ENCODE data around the gene INS. TPM values are rescaled to one million over a fixed set of nuclear protein-coding genes. Genes with fewer than 3 reads are reported as not detected.

INS gene
- total and polyA plus RNA-seq, 2 of the 4 experiments (the other 2 are of a cell fraction): not detected

GRCh38 chr11:2176389-2176900 is 15.4 kb upstream of the INS start:
- POLR2A ChIA-PET (ENCODE audit: unreplicated experiment): no interaction called here
- H2BK20ac ChIP-seq (ENCODE audit: low read depth, low read length): no peak overlapping the region
- TF ChIP-seq CEBPB (IDR thresholded peaks at IDR 0.05; ENCODE audit: low read depth, low read length): no peak
- TF ChIP-seq ELK1 (IDR thresholded peaks at IDR 0.05; ENCODE audit: borderline replicate concordance, low read depth, low read length): no peak
- no peak for TF ChIP-seq MAZ (IDR thresholded peaks at IDR 0.05; ENCODE audit: borderline replicate concordance, low read depth, low read length)
- no peak for TF ChIP-seq CHD1 (IDR thresholded peaks at IDR 0.05; ENCODE audit: low read depth, low read length)
- no peak overlapping the region for H4K5ac ChIP-seq (ENCODE audit: low read depth, low read length)
- no peak overlapping the region for H3K18ac ChIP-seq (ENCODE audit: low read depth, low read length)
- no peak overlapping the region for H3K4me2 ChIP-seq (ENCODE audit: low read depth, low read length)
- in situ Hi-C loops (cut with MboI; ENCODE audit: low sequenced_read_pairs) (loop anchor here (25.0 kb wide), 1 partner anchor 711 kb away; the partner anchor contains the start of gene CDKN1C), intact Hi-C loops (cut with micrococcal nuclease) (no loop called here), dilution Hi-C loops (cut with HindIII; ENCODE audit: low sequenced_read_pairs, unreplicated experiment) (no loop called here)
- H2AK9ac ChIP-seq (replicated peaks; ENCODE audit: low read depth, low read length, poor library complexity): no peak overlapping the region
- no peak overlapping the region for H3K9ac ChIP-seq (ENCODE audit: low read depth, low read length)
- H2BK120ac ChIP-seq (ENCODE audit: low read depth, low read length): no peak overlapping the region
- H3K9me1 ChIP-seq (ENCODE audit: insufficient read depth, low read length): peaks cover 6% of the 10 kb centered on the region
- H3K9me3 ChIP-seq (ENCODE audit: control insufficient read depth, insufficient read depth, low read length): no peaks in the 10 kb centered on the region
- H2BK15ac ChIP-seq (ENCODE audit: low read depth, low read length): no peak overlapping the region
- no peak overlapping the region for H4K8ac ChIP-seq (ENCODE audit: low read depth in 2 of 2, low read length in 2 of 2)
- 87% methylated on average over 4 of the region's 14 CpGs; no CpG with 5 or more reads in 1 of the 2 experiments for WGBS, 2 experiments (ENCODE audit: extremely low coverage in 2 of 2, insufficient read length in 1 of 2)
- H3K36me3 ChIP-seq (ENCODE audit: control insufficient read depth, insufficient read depth, low read length): no peaks in the 10 kb centered on the region
- DNase-seq (no peak), ATAC-seq (ENCODE audit: low read depth) (no peak)
- H3K27ac ChIP-seq (ENCODE audit: insufficient read depth, low read length): no peak overlapping the region
- no peak overlapping the region for H2AFZ ChIP-seq (replicated peaks; ENCODE audit: low read length, poor library complexity)
- H3K4ac ChIP-seq (ENCODE audit: low read depth, low read length): no peak overlapping the region
- CTCF ChIA-PET: no interaction called here
- no TSS peak for BruUV-seq (replicated peaks)
- H3K4me1 ChIP-seq (ENCODE audit: control insufficient read depth, insufficient read depth, low read length): no peaks in the 10 kb centered on the region
- no peak overlapping the region for H3K23ac ChIP-seq (ENCODE audit: low read depth, low read length)
- H3K79me1 ChIP-seq (ENCODE audit: low read depth in 1 of 2, low read length in 2 of 2): no peaks in the 10 kb centered on the region
- H3K27me3 ChIP-seq (ENCODE audit: control insufficient read depth, insufficient read depth, low read length): peaks cover 6% of the 10 kb centered on the region; the same call in 1 of the 2 replicates
- no peak overlapping the region for H3K4me3 ChIP-seq (ENCODE audit: insufficient read depth, low read depth, low read length)
- no peak overlapping the region for H2BK5ac ChIP-seq (ENCODE audit: low read depth, low read length, poor library complexity, severe bottlenecking)
- no peak overlapping the region for H2AK5ac ChIP-seq (ENCODE audit: low read depth, low read length)
- no peak overlapping the region for H4K91ac ChIP-seq (ENCODE audit: insufficient read depth, low read depth, low read length)
- H4K20me1 ChIP-seq (ENCODE audit: insufficient read depth, low read length): no peaks in the 10 kb centered on the region
- no peak overlapping the region for H3K56ac ChIP-seq (ENCODE audit: extremely low read depth, insufficient read depth, low read length)
- no peak overlapping the region for H3K14ac ChIP-seq (replicated peaks; ENCODE audit: low read depth, low read length)

All from IMR-90 (cell line).